Right hindlimb (tissue), 1 donor: Measurements from ENCODE around the gene NUP62CL.
A peak's percentile ranks its signal among the peaks of the same experiment; 100 is the strongest.
"Not testable (repeated sequence)": the region's sequence is repeated elsewhere in the genome, so short reads cannot be mapped to it uniquely, and the experiment has no call there.

Experiments
- DNase-seq: peaks from one replicate; pipeline ENCODE4 v3.0.0-alpha.2; 2018

Gene NUP62CL

GRCh38 chrX:107205770-107206696, at the start of gene NUP62CL, which contains the start of gene DNAAF6:
TSS of gene NUP62CL (minus strand) at chrX:107206433. CDS start at chrX:107175146, 31,287 bp downstream.
TSS of gene DNAAF6 (plus strand) at chrX:107206611. CDS start at chrX:107212876, 6,265 bp downstream.
- DNase-seq, result peak; percentile 59

- no peak for DNase-seq
These were observed 22.2 kb upstream of the NUP62CL start for GRCh38 chrX:107228486-107228819.

GRCh38 chrX:107227780-107228485, 21.7 kb upstream of the NUP62CL start:
- no peak for DNase-seq

GRCh38 chrX:107226757-107227156, 20.5 kb upstream of the NUP62CL start:
- DNase-seq, result no peak

GRCh38 chrX:107213477-107213876, 7.2 kb upstream of the NUP62CL start:
- DNase-seq, result no peak

- no peak for DNase-seq
These were observed 1.7 kb upstream of the NUP62CL start for GRCh38 chrX:107207943-107208342.

GRCh38 chrX:107207089-107207488, 856 bp upstream of the NUP62CL start:
- no peak for DNase-seq

GRCh38 chrX:107206697-107207065, 448 bp upstream of the NUP62CL start:
- no peak for DNase-seq

- DNase-seq, result no peak
These were observed 2.1 kb downstream of the NUP62CL start for GRCh38 chrX:107204068-107204605.

GRCh38 chrX:107199491-107199890, 6.7 kb downstream of the NUP62CL start:
- no peak for DNase-seq

- DNase-seq, result not testable (repeated sequence)
These were observed 8.2 kb downstream of the NUP62CL start for GRCh38 chrX:107198074-107198473.

- no peak for DNase-seq
These were observed 8.9 kb downstream of the NUP62CL start for GRCh38 chrX:107197319-107197718.

GRCh38 chrX:107171369-107172102, 34.7 kb downstream of the NUP62CL start:
- DNase-seq, result no peak

- no peak for DNase-seq
These were observed 37.5 kb downstream of the NUP62CL start for GRCh38 chrX:107168712-107169111.

GRCh38 chrX:107168257-107168656, 38.0 kb downstream of the NUP62CL start:
- DNase-seq, result no peak

GRCh38 chrX:107167163-107167921, 38.9 kb downstream of the NUP62CL start:
- no peak for DNase-seq

- not testable (repeated sequence) for DNase-seq
These were observed 48.6 kb downstream of the NUP62CL start for GRCh38 chrX:107157618-107158017.

GRCh38 chrX:107155621-107156430, 50.4 kb downstream of the NUP62CL start:
- DNase-seq, result not testable (repeated sequence)

- no peak for DNase-seq
These were observed 51.2 kb downstream of the NUP62CL start for GRCh38 chrX:107154787-107155620.

- no peak for DNase-seq
These were observed 53.2 kb downstream of the NUP62CL start for GRCh38 chrX:107153005-107153404.
